A549 (cell line): ENCODE results near the gene MYRIP.

Experiments used
- CEBPB ChIP-seq, 2 experiments: fragments of >200 bp in 1 of 2; sonication (Bioruptor Twin) in 1 of 2; formaldehyde crosslinking in 1 of 2; IDR thresholded peaks; 2 replicates each; pipeline ENCODE4 v1.6.1; 2012 to 2016
- CTCF ChIP-seq: fragments of >200 bp; sonication (Bioruptor Twin); formaldehyde crosslinking; IDR thresholded peaks from 3 replicates; pipeline ENCODE4 v1.5.1; 2016
- EP300 ChIP-seq, 2 experiments: fragments of >200 bp; sonication (Bioruptor Twin); formaldehyde crosslinking; IDR thresholded peaks; 2 replicates in 1 of 2; 3 replicates in 1 of 2; pipeline ENCODE4 v1.6.1; 2016 to 2017
- MYC ChIP-seq: IDR thresholded peaks from 2 replicates; pipeline ENCODE4 v1.6.1; 2012; ENCODE audit warnings: mild to moderate bottlenecking, inconsistent platforms, low read length, improper control_type of control experiment, borderline replicate concordance
- POLR2A ChIP-seq: IDR thresholded peaks from 2 replicates; pipeline ENCODE4 v1.6.1; 2012; ENCODE audit warnings: mild to moderate bottlenecking, low read length
- RAD21 ChIP-seq, 2 experiments: fragments of >200 bp in 1 of 2; sonication (Bioruptor Twin) in 1 of 2; formaldehyde crosslinking in 1 of 2; IDR thresholded peaks in 1 of 2; conservative IDR thresholded peaks in 1 of 2; 2 replicates in 1 of 2; 3 replicates in 1 of 2; pipeline ENCODE4 v1.6.1; 2012 to 2018; ENCODE audit warnings: inconsistent platforms in 1 of 2
- RCOR1 ChIP-seq: fragments of 150-350 bp; IDR thresholded peaks from 2 replicates; pipeline ENCODE4 v1.6.1; 2014; ENCODE audit warnings: antibody characterized with exemption, low read length, low read depth

GRCh38 chr3:40099871-40100270, 290.5 kb downstream of the MYRIP start:
- TF ChIP-seq RCOR1 = no peak
- no peak for TF ChIP-seq EP300 (IDR thresholded peaks at IDR 0.05)
- TF ChIP-seq CTCF = no peak
- TF ChIP-seq CEBPB (IDR thresholded peaks at IDR 0.05) = no peak
- no peak for TF ChIP-seq RAD21 (conservative IDR thresholded peaks at IDR 0.05 in 1 of 2, IDR thresholded peaks at IDR 0.05 in 1 of 2)
- no peak for TF ChIP-seq MYC
- no peak for TF ChIP-seq POLR2A
